K562 (cell line): ENCODE data around the gene HSD17B11. TPM values are rescaled to one million over a fixed set of nuclear protein-coding genes. Genes with fewer than 3 reads are reported as not detected.

Experiments
- ATAC-seq: fragments of 200-7000 bp; cut with Tn5 transposase; 3 replicates; pipeline ENCODE4 v1.9.1; 2020; ENCODE audit warnings: moderate library complexity
- BruUV-seq: library from RNA; stranded (reverse); fragments of 400-500 nt; replicated peaks from 2 replicates; lab custom pipeline; 2021; lab: Mats Ljungman, UMichigan
- CTCF ChIA-PET: fragments of 300-600 bp; formaldehyde crosslinking; extraction: SDS; loops from one replicate; lab custom pipeline; 2021; ENCODE audit warnings: low intra/inter-chr PET ratio; lab: Yijun Ruan, JAX
- POLR2A ChIA-PET: fragments of 300-600, 350-650 bp; sonication (Branson Sonifier 250); formaldehyde crosslinking; extraction: SDS; loops from one replicate; lab custom pipeline; 2021; ENCODE audit warnings: antibody characterized with exemption, inconsistent platforms; lab: Yijun Ruan, JAX
- DNase-seq, 4 experiments: peaks; one replicate each; pipeline versions ENCODE4 v3.0.0 to v3.0.0-alpha.2; 2011 to 2018; ENCODE audit warnings: low spot score in 3 of 4, mixed read lengths in 3 of 4; ENCODE audit errors: extremely low read depth in 1 of 4
- FAIRE-seq: peaks from 2 replicates; lab custom pipeline; 2011; peaks lifted over from hg19 to GRCh38; lab: Jason Lieb, UNC
- H2AFZ ChIP-seq: 2 replicates; pipeline ENCODE4 v1.6.0; 2011; ENCODE audit warnings: low read depth, low read length, control low read depth, inconsistent platforms
- H3K27ac ChIP-seq: fragments of 200-600 bp; 3 replicates; pipeline ENCODE4 v1.8.0; 2011; ENCODE audit warnings: low read depth, mild to moderate bottlenecking, control low read depth, inconsistent platforms, low read length, moderate library complexity, mixed read lengths; ENCODE audit errors: extremely low read depth
- H3K27me3 ChIP-seq, 2 experiments: fragments of 300-600 bp in 1 of 2; 2 replicates in 1 of 2; 3 replicates in 1 of 2; pipeline versions ENCODE4 v1.6.0 to v1.8.0; 2011; ENCODE audit warnings: inconsistent platforms in 2 of 2, low read length in 2 of 2, mild to moderate bottlenecking in 1 of 2, mixed read lengths in 1 of 2, moderate library complexity in 1 of 2; ENCODE audit not compliant: control insufficient read depth in 2 of 2, insufficient read depth in 2 of 2
- H3K36me3 ChIP-seq: fragments of 300-600 bp; 3 replicates; pipeline ENCODE4 v1.8.0; 2011; ENCODE audit warnings: mild to moderate bottlenecking, low read length, inconsistent platforms; ENCODE audit not compliant: control insufficient read depth, insufficient read depth
- H3K4me1 ChIP-seq, 2 experiments: fragments of 200-600 bp in 1 of 2; replicated peaks in 1 of 2; 2 replicates in 1 of 2; 3 replicates in 1 of 2; pipeline versions ENCODE4 v1.5.1 to v1.8.0; 2011; ENCODE audit warnings: inconsistent platforms in 2 of 2, low read length in 2 of 2, mild to moderate bottlenecking in 1 of 2, mixed read lengths in 1 of 2, moderate library complexity in 1 of 2; ENCODE audit not compliant: control insufficient read depth in 2 of 2, insufficient read depth in 2 of 2
- H3K4me2 ChIP-seq: 2 replicates; pipeline ENCODE4 v1.6.1; 2011; ENCODE audit warnings: low read length, control low read depth, inconsistent platforms, mixed read lengths; ENCODE audit not compliant: insufficient read depth
- H3K4me3 ChIP-seq: fragments of 200-600 bp; sonication (generic), shearing (Covaris generic); 2 replicates; pipeline ENCODE4 v1.5.1; 2016; ENCODE audit warnings: control low read depth, inconsistent platforms
- H3K79me2 ChIP-seq: fragments of 200-600 bp; 3 replicates; pipeline ENCODE4 v1.8.0; 2011; ENCODE audit warnings: low read length, inconsistent platforms; ENCODE audit not compliant: control insufficient read depth, insufficient read depth
- H3K9ac ChIP-seq, 2 experiments: 2 replicates each; pipeline versions ENCODE4 v1.6.0 to v1.6.1; 2011; ENCODE audit warnings: low read depth in 2 of 2, low read length in 2 of 2, control low read depth in 1 of 2, inconsistent platforms in 1 of 2, mild to moderate bottlenecking in 1 of 2, mixed read lengths in 1 of 2; ENCODE audit not compliant: insufficient read depth in 1 of 2
- H3K9me1 ChIP-seq: one replicate; pipeline ENCODE4 v1.6.0; 2011; ENCODE audit warnings: inconsistent platforms, mild to moderate bottlenecking, low read length, moderate library complexity; ENCODE audit not compliant: control insufficient read depth, insufficient read depth
- H3K9me3 ChIP-seq: replicated peaks from 2 replicates; pipeline ENCODE4 v1.5.1; 2011; ENCODE audit warnings: low read depth, low read length, inconsistent platforms; ENCODE audit not compliant: control insufficient read depth, insufficient read depth
- H4K20me1 ChIP-seq: replicated peaks from 2 replicates; pipeline ENCODE4 v1.6.1; 2011; ENCODE audit warnings: low read length, inconsistent platforms, mixed read lengths; ENCODE audit not compliant: control insufficient read depth, insufficient read depth
- FOXP1 ChIP-seq: sonication (generic); formaldehyde crosslinking; IDR thresholded peaks from 2 replicates; pipeline ENCODE4 v1.8.0; 2022; ENCODE audit warnings: mild to moderate bottlenecking, missing genetic modification reagents
- HCFC1 ChIP-seq: IDR thresholded peaks from 2 replicates; pipeline ENCODE4 v1.6.1; 2012; ENCODE audit warnings: low read depth, low read length, improper control_type of control experiment
- MYNN ChIP-seq, 2 experiments: sonication (generic); formaldehyde crosslinking in 1 of 2; IDR thresholded peaks; 2 replicates each; pipeline versions ENCODE4 v1.5.0 to v1.6.1; 2016 to 2020; ENCODE audit warnings: antibody characterized with exemption in 1 of 2, missing genetic modification reagents in 1 of 2
- SIN3B ChIP-seq: fragments of 450-650 bp; IDR thresholded peaks from 2 replicates; pipeline ENCODE4 v1.6.1; 2017; ENCODE audit warnings: low read depth, mild to moderate bottlenecking, moderate library complexity
- SMARCE1 ChIP-seq: fragments of 450-650 bp; IDR thresholded peaks from 2 replicates; pipeline ENCODE4 v1.7.1; 2016; ENCODE audit warnings: mild to moderate bottlenecking
- TCF7 ChIP-seq: sonication (generic); IDR thresholded peaks from 2 replicates; pipeline ENCODE4 v1.6.1; 2016; ENCODE audit warnings: antibody characterized with exemption, borderline replicate concordance
- ZNF24 ChIP-seq: fragments of 450-650 bp; IDR thresholded peaks from 2 replicates; pipeline ENCODE4 v1.6.1; 2016
- WGBS: fragments of 100-300 bp; shearing (Covaris generic); methylation state at CpG from one replicate; pipeline ENCODE4 v1.1.6; 2016; ENCODE audit warnings: low coverage, mixed read lengths; ENCODE audit not compliant: insufficient coverage; ENCODE audit errors: missing lambda C conversion rate; 5-methylcytosine and 5-hydroxymethylcytosine counted together
- in situ Hi-C: fragments of 300-500 bp; cut with MboI; formaldehyde crosslinking; loops from 4 replicates; pipeline ENCODE4 v1.15.0; 2018; ENCODE audit warnings: inconsistent platforms, mixed read lengths
- intact Hi-C: fragments of 100-400 bp; cut with micrococcal nuclease; formaldehyde crosslinking; loops from 2 replicates; pipeline ENCODE4 v1.14.2; 2022
- polyA plus RNA-seq, 8 experiments: library from polyadenylated mRNA; depleted of rRNA in 4 of 8; stranded (reverse) in 5 of 8; unstranded in 3 of 8; fragments of >200 nt; fragmentation: Nextera tagmentation in 2 of 8; fragmentation: Illumina TruSeq in 1 of 8; extraction: Ambion mirVana in 2 of 8; extraction: Trizol in 1 of 8; gene quantifications; 2 replicates each; pipeline versions ENCODE4 v1.2.1 to v1.2.3, GENCODE V29; 2011 to 2014; ENCODE audit warnings: inconsistent platforms in 1 of 8, missing spikeins in 1 of 8
- total RNA-seq, 7 experiments: library from RNA; depleted of rRNA in 6 of 7; stranded (reverse); fragments of >200 nt in 6 of 7; fragmentation: Illumina TruSeq in 2 of 7; extraction: Trizol in 2 of 7; gene quantifications; 2 replicates each; pipeline versions ENCODE4 v1.2.1 to v1.2.3, GENCODE V29; 2011 to 2021; ENCODE audit warnings: low replicate concordance in 1 of 7
- TF ChIP-seq, protein P1 (sequence below): fragments of 450-650 bp; conservative IDR thresholded peaks from 2 replicates; pipeline ENCODE4 v1.6.1; 2016; ENCODE audit warnings: missing genetic modification characterization, low read depth, mild to moderate bottlenecking, control low read depth, missing compliant biosample characterization
- TF ChIP-seq, protein P2 (sequence below): fragments of 450-650 bp; IDR thresholded peaks from 2 replicates; pipeline ENCODE4 v1.6.1; 2017; ENCODE audit warnings: antibody characterized with exemption, mild to moderate bottlenecking
- TF ChIP-seq, protein P3 (sequence below): fragments of 250-450 bp; sonication (Bioruptor Pico); IDR thresholded peaks from 2 replicates; pipeline ENCODE4 v1.5.0; 2021

Gene HSD17B11
- total and polyA plus RNA-seq, 9 of the 15 experiments (the other 6 are each of a cell fraction or from before 2014, with no cell fraction given), result 26.0 to 108 (median 81.0) TPM

DNA sequence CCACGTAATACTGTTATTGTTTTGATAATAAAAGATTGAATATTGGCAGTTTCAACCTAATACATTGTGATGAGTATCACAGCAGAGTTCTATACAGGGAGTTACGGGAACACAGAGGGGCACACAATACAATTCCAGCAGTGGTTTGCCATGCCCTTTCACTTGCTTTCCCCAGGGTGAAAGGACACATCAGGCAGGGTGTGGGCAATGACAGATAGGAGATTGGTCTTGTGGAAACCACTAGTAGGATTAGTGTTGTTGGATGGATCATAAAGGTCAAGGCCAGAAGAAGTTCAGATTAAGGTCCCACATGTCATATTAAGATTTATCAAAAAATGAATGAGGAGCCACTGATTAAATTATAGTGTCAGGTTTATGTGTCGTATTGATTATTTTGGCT, 8.1 kb downstream of the HSD17B11 start (continued):
- TF ChIP-seq HCFC1, result no peak
- TF ChIP-seq, protein P1, sequence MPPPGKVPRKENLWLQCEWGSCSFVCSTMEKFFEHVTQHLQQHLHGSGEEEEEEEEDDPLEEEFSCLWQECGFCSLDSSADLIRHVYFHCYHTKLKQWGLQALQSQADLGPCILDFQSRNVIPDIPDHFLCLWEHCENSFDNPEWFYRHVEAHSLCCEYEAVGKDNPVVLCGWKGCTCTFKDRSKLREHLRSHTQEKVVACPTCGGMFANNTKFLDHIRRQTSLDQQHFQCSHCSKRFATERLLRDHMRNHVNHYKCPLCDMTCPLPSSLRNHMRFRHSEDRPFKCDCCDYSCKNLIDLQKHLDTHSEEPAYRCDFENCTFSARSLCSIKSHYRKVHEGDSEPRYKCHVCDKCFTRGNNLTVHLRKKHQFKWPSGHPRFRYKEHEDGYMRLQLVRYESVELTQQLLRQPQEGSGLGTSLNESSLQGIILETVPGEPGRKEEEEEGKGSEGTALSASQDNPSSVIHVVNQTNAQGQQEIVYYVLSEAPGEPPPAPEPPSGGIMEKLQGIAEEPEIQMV (tag), result no peak
- no peak for TF ChIP-seq SIN3B

DNA sequence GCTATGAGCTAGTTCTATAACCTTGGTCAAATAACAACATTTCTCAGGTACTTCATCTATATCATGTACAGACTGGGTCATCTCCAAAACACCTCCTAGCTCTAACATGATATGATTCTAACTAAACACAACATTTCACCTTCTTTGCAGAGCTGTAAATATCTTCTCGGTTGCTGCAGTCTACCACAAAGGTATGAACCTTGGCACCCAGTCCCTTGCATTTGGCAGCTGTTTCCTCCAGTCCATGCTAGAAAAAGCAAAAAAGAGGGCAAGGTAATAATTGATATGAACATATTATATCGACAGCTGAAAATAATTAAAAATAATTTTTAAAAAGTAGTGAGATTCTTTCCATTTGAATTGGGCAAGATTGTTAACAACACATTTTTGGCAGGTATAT, 8.9 kb downstream of the HSD17B11 start:
- Histone ChIP-seq H3K4me2 (no peak overlapping the region), H3K27me3 (no peaks in the 10 kb centered on the region), H3K79me2 (peaks cover 48% of the 10 kb centered on the region), H3K4me3 (no peak overlapping the region), H3K9me3 (no peaks in the 10 kb centered on the region), H3K9me1 (no peaks in the 10 kb centered on the region), H3K27ac (no peak overlapping the region), H4K20me1 (no peaks in the 10 kb centered on the region), H2AFZ (no peak overlapping the region), H3K9ac (no peak overlapping the region), H3K36me3 (peaks cover 57% of the 10 kb centered on the region), H3K4me1 (peaks cover 0 to 3% of the 10 kb centered on the region in 2 experiments; a peak in 1 of 5 replicates)
- ChIA-PET CTCF (no interaction called here), POLR2A (interaction anchor here (0.7 to 3.1 kb wide), 3 partner anchors 9 to 41 kb away, joined by 3 to 23 read pairs (median 5); partner anchors contain the start of gene HSD17B11)
- ATAC-seq (no peak), DNase-seq (no peak), FAIRE-seq (no peak)
- WGBS, result 94% methylated on average over 2 of the region's 2 CpGs
- in situ Hi-C loops (no loop called here), intact Hi-C loops (no loop called here)
- TF ChIP-seq MYNN (IDR thresholded peaks at IDR 0.05), result no peak
- no peak for TF ChIP-seq MYNN (CRISPR knock-in tag; IDR thresholded peaks at IDR 0.05)
- no peak for TF ChIP-seq HCFC1
- TF ChIP-seq, protein P2, sequence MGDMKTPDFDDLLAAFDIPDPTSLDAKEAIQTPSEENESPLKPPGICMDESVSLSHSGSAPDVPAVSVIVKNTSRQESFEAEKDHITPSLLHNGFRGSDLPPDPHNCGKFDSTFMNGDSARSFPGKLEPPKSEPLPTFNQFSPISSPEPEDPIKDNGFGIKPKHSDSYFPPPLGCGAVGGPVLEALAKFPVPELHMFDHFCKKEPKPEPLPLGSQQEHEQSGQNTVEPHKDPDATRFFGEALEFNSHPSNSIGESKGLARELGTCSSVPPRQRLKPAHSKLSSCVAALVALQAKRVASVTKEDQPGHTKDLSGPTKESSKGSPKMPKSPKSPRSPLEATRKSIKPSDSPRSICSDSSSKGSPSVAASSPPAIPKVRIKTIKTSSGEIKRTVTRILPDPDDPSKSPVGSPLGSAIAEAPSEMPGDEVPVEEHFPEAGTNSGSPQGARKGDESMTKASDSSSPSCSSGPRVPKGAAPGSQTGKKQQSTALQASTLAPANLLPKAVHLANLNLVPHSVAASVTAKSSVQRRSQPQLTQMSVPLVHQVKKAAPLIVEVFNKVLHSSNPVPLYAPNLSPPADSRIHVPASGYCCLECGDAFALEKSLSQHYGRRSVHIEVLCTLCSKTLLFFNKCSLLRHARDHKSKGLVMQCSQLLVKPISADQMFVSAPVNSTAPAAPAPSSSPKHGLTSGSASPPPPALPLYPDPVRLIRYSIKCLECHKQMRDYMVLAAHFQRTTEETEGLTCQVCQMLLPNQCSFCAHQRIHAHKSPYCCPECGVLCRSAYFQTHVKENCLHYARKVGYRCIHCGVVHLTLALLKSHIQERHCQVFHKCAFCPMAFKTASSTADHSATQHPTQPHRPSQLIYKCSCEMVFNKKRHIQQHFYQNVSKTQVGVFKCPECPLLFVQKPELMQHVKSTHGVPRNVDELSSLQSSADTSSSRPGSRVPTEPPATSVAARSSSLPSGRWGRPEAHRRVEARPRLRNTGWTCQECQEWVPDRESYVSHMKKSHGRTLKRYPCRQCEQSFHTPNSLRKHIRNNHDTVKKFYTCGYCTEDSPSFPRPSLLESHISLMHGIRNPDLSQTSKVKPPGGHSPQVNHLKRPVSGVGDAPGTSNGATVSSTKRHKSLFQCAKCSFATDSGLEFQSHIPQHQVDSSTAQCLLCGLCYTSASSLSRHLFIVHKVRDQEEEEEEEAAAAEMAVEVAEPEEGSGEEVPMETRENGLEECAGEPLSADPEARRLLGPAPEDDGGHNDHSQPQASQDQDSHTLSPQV, result no peak
- TF ChIP-seq SMARCE1, result no peak
- TF ChIP-seq, protein P3, sequence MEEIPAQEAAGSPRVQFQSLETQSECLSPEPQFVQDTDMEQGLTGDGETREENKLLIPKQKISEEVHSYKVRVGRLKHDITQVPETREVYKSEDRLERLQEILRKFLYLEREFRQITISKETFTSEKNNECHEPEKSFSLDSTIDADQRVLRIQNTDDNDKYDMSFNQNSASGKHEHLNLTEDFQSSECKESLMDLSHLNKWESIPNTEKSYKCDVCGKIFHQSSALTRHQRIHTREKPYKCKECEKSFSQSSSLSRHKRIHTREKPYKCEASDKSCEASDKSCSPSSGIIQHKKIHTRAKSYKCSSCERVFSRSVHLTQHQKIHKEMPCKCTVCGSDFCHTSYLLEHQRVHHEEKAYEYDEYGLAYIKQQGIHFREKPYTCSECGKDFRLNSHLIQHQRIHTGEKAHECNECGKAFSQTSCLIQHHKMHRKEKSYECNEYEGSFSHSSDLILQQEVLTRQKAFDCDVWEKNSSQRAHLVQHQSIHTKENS (CRISPR knock-in tag), result no peak
- TF ChIP-seq ZNF24, result no peak
- TF ChIP-seq FOXP1 (CRISPR knock-in tag), result no peak
- no peak for TF ChIP-seq TCF7
- BruUV-seq, result no TSS peak
